GM15510 (cell line): ENCODE data around the gene PSMC5.
"Not testable (repeated sequence)": the region's sequence is repeated elsewhere in the genome, so short reads cannot be mapped to it uniquely, and the experiment has no call there.

Experiments used
- POLR2A ChIP-seq: IDR thresholded peaks from 3 replicates; pipeline ENCODE4 v1.6.1; 2011; ENCODE audit warnings: borderline replicate concordance; ENCODE audit not compliant: insufficient read length; ENCODE audit errors: extremely low read depth

Gene PSMC5

GRCh38 chr17:63843910-63844677, 16.9 kb downstream of the PSMC5 start:
- TF ChIP-seq POLR2A: no peak

GRCh38 chr17:63845509-63845908, 18.3 kb downstream of the PSMC5 start:
- no peak for TF ChIP-seq POLR2A

GRCh38 chr17:63847525-63848249, 20.5 kb downstream of the PSMC5 start:
- no peak for TF ChIP-seq POLR2A

- TF ChIP-seq POLR2A: peak; percentile 34
These were observed 21.8 kb downstream of the PSMC5 start for GRCh38 chr17:63848834-63849689.

GRCh38 chr17:63850401-63850800, 23.2 kb downstream of the PSMC5 start:
- no peak for TF ChIP-seq POLR2A

GRCh38 chr17:63853260-63853659, 26.0 kb downstream of the PSMC5 start:
- no peak for TF ChIP-seq POLR2A

- TF ChIP-seq POLR2A: no peak
These were observed 27.5 kb downstream of the PSMC5 start for GRCh38 chr17:63854709-63855108.

- no peak for TF ChIP-seq POLR2A
These were observed 28.0 kb downstream of the PSMC5 start for GRCh38 chr17:63855185-63855584.

GRCh38 chr17:63859257-63859656, 32.0 kb downstream of the PSMC5 start:
- TF ChIP-seq POLR2A: no peak

- TF ChIP-seq POLR2A: not testable (repeated sequence)
These were observed 46.3 kb downstream of the PSMC5 start, which contains the start of gene CSH2 for GRCh38 chr17:63873577-63873976. Gene CSH2 (minus strand): TSS chr17:63873677. CDS start chr17:63873614, 63 bp downstream.

- no peak for TF ChIP-seq POLR2A
These were observed 53.5 kb downstream of the PSMC5 start for GRCh38 chr17:63880706-63881105.
